HG02798 (cell line): ENCODE data around the gene EPHA4.

Source experiments
- ATAC-seq: cut with Tn5 transposase; IDR thresholded peaks from one replicate; pipeline ENCODE4 v1.9.1; 2021; ENCODE audit warnings: mild to moderate bottlenecking; ENCODE audit not compliant: unreplicated experiment, poor library complexity

Gene EPHA4

DNA sequence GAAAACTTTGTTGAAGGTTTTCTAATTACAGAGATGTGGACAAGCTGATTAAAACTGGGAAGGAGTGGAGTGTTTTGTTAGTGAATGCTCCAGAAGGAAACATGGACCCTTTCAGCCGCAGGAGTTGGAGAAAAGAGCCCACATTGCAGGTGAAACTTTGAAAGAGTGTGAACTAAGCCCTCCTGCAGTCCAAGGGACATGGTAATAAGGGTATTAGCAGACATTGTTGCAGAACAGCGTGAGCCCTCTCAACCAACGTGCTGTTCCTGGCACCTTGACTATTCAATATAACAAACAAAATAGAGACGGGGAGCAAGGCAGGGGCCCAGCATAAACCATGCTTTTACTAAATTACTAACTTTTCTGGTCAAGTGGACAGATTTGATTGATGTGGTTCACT, 122.7 kb downstream of the EPHA4 start:
- ATAC-seq: no peak

DNA sequence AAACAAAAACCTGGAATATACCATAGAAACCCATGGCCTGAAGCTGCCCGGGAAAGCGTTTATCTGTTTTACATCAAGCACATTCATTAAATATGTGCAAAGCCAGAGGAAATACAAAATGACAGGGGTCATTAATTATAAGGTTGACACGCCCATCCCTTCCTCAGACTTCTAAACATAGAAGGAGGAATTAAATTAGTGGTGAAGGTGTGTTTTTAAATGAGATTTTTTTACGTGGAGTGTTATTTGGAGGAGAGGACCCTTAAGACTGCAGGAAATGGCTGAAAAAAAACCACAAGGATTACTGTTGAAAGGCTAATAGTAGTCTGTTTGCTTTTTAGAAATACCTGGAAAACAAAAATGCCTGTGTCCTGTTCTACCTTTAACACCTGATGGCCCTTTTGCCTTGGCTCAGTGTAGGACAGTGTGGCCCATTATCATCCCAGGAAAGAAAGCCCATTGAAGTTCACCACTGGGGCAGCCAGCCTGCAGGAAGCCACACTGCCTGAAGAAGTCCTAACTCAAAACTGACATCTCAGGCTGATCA, 123.2 kb downstream of the EPHA4 start:
- no peak for ATAC-seq

DNA sequence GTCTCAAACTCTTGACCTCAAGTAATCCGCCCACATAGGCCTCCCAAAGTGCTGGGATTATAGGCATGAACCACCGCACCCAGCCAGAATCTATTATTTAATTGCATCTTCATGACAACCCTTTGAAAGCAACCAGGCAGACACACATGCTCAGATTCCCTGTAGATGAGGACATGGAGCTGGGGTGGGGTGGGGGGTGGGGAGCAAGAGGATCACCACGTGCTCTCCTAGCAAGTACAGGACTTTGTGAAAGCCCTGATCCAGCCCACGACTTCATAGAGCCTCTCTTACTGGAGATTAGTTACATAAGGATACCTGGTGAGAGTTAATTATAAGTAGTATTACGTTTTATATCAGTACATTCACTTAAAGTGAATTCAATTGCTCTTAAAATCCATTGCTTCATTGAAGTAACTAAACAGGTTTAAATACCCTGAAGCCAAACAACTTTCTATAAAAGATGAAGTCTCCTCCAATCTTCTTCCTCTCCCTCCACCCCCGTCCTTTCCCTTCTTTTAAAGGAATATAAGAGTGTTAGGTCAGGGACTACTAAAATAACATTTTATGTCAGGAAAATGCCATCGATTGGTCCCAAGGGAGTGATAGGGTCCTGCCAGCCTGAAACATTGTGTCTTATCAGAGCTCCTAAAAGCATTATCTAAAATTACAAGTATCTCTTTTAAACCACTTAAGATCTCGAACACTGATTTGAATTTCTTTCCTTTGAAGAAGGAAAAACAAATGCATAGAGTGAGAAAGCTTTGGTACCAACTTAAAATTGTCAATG, 123.9 kb downstream of the EPHA4 start:
- no peak for ATAC-seq

DNA sequence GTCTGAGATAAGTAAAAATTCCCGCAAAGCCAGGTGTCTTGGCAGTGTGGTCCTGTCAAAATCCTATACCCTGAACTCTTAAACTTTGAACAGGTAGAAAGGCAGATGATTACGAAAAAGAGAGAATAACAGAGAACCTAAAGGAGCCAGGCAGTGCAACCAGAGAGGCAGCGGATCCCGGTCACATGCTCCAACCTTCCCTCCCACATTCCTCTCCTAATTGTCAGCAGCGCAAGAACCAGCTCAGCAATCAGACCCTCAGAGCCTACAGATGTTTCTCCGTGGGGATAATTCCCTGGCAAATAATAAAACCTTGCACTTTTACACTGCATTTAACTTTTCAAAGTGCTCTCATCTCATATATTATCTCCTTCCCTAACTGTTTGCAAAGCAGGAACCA, 124.8 kb downstream of the EPHA4 start:
- ATAC-seq: no peak

DNA sequence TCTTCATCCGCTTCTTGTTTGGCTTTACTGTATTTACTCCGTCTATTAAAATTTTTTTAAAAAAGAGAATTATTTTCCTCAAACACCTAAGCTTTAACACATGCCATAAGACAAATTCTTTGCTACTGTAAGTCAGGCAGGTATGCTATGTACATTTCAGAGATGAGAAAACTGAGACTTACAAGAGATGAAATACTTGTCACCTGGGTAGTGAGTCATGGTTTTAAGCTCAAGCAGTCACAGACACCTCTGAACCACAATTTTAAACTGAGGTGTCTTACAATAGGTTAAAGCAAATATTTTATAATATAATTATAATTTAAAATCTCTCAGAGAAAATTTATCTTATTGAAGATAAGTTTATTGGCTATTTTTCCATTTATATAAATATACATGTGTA, 126.0 kb downstream of the EPHA4 start:
- no peak for ATAC-seq

DNA sequence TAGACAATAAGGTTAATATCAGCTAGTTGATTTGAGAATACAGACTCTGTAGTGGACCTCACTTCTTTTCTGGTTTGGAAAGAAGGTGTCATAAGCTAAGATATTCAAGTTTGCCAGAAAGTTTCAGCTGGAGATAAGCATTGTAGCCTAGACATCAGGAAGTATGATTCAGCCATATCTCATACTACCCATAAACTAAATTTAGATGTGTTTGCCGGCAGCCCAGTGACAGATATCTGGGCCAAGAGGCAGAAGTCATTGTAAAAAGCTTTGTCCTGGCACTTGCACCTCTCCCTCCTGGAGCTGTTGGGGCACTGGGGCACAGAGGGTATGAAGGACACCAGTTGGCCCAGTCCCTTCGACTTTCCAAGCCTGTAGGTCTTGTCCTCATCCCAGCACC, 128.0 kb downstream of the EPHA4 start:
- no peak for ATAC-seq

DNA sequence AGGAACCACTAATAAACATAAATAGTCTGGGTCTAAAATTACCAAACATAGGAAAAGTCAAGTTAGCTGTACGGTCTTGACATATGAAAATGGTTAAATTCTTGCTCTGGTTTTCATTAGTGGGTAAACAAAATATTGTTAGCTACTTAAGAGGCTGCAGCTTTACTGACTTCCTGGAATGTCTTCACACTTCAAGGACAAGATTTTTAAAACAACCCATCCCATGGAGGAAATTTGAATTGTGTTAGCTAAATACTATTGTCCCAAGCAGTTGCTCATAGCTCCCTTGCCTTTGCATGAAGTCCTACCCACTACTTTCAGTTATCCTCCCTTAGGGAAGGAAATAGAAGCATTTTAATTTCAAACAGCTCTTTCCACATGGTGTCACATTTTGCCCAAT, 128.5 kb downstream of the EPHA4 start:
- no peak for ATAC-seq

DNA sequence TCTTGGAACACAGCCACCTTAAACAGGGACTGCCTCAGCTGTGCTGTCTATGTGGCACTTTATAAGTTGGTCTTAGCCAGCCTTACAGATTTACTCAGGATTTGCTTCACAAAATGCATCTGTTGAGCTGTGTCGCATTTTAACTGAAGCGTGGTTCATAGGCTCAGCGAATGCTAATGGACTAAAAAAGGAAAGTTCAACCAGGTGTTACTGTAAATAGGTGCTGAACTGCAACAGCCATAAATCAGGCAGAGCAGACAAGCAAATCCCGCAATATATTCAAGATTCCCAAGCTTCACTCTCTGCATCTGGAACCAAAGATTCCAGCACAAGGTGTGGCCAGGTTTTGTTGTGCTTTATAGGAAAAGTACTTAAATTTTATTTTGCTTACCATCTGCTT, 130.0 kb downstream of the EPHA4 start:
- ATAC-seq: no peak

DNA sequence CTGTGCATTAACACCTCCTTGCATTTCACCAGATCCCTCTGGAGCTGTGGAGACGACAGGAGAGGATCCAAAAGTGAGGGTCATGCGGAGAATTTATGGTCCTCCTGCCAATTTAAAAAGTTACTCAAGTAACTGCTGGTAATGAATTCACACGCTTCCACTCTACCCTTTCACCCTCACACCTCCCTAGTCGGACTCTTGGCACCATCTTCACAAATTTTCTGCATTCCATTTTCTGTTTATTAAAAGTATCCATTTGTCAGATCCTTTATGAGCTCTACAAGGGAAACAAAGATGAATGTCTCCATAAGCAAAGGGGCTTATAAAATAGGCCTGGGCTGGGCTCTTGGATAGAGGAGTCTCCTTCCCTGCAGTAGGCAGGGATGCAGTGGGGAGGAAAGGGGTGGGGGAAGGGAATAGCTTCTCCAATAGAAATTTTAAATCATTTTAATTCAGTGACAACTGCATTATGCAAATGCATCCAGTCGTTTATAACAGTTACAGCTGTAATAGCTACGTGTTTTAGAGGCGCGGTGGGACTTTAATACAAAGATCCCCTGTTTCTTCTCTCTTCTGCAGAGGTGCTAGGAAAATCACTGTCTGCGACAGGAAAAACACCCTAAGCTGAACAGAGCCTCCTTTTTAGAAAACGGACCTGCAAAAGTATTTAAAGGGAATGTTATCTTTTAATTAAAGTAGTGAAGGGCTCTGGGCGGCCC, 132.2 kb downstream of the EPHA4 start:
- no peak for ATAC-seq

DNA sequence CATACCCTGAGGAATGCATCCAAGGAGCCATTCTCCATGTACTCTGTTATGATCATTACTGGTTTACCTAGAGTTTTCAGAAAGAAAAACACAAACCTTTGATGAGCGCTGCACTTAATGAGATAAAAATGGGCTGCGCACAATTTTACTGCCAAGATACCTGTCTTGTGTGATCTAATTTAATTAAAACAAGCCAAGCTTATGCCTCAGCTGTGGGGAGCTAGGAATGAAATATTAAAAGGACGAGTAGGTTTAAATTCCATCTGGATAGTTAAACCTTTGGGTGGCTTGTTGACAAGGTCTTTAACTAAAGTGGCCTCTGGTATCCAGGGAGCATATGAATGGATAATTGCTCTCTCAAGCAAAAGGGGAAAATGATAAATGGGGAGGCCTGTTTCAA, 135.0 kb downstream of the EPHA4 start:
- no peak for ATAC-seq

DNA sequence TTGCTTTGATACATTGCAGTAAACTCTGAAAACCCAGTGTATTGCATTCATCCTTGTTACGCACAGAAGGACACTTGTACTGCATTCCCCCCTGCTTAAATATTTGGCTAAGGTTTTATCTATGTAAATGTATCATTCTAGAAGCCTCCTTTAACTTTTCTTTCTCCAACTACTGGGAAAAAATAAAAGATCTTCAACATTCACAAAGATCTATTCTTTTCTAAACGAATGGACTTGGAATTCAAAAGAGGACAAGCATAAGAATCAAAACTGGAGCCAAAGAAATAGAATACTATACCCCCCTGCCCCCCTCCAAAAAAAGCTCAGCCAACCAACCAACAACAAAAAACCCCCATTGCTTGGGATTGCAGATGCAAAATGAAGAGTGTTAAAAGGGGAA, 136.9 kb downstream of the EPHA4 start:
- no peak for ATAC-seq

DNA sequence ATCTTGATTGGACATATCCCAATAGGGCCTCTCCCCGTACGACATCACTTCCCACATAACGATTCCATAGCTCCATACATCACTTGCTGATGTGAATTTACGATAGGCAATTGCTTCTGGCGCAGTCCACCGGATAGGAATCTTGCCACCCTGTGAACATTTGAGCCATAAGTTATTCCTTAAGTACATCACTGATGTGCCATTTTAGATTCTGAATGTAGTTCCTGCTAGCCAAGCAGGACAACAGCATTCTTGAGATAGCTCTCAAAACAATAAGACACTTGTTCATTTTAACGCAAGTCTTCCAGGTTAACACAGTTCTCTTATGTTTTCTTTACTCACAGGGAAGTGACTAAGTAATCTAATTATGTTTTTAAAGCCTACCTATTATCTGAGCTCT, 138.0 kb downstream of the EPHA4 start:
- ATAC-seq: no peak

DNA sequence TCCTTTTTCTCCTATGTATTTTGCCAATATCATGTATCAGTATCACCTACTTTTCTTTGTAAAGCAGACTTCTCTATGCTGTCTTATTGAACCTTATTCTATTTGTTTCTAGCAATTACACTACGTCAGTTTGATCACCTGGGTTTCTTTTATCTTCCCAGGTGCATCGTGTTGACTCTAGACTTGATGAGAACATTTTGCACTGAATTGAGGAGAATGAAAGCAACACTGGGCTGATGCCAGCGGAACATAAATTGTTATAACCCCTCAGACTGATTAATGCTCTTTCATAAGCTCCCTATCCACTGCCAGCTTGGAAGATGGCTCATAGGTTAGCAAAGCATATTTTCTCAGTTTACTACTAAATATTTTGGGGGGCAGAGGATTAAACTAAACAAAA, 140.6 kb downstream of the EPHA4 start:
- no peak for ATAC-seq

DNA sequence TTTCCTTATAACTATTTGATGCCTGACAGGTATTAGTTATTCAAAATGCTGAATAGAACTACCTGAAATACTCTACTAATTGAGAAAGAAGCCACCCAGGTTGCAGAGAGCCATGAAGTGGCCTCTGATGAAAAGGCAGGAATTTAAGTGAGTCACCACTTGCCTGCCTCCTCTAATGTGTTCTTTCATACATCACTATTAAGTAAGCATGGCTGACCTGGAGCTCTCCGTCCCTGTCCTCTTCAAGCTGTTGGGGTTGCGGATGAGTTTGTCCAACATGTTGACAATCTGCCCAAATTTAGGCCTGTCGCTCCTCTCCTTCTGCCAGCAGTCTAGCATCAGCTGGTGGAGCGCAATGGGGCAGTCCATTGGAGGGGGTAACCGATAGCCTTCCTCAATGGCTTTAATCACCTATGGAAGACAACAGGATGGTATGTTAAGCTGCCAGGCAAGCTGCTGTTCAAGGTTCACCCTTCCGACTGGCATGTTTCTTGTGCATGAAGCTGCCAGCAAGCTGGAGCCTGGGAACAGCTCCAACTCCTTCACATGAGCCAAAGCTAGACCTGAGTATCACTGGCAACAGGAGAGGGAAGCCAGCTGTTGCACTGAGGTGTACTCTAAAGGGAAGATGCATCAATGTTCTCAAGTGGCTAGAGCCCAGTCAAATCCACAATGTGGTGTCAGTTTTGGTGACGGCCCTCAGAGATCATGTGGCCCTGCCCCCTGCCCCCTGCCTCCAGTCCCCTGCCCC, 142.2 kb downstream of the EPHA4 start:
- ATAC-seq: no peak

DNA sequence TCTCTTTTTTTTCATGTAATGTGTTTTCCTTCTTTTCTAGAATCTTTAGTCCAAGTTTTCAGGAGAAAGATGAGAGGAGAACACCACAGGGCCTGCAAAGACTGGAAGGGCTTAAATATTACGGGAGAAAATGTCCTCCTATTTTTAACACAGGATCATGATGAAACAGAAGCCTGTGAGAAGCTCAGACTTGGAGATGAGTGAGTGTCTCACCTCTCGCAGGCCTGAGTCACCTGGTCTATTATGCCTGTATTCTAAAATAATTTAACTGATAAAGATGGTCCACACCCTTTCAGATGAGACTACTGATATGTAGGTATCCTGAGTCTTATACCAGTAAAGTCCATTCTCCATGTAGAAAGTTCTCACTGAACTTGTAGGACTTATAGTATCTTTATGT, 143.2 kb downstream of the EPHA4 start:
- ATAC-seq: no peak

DNA sequence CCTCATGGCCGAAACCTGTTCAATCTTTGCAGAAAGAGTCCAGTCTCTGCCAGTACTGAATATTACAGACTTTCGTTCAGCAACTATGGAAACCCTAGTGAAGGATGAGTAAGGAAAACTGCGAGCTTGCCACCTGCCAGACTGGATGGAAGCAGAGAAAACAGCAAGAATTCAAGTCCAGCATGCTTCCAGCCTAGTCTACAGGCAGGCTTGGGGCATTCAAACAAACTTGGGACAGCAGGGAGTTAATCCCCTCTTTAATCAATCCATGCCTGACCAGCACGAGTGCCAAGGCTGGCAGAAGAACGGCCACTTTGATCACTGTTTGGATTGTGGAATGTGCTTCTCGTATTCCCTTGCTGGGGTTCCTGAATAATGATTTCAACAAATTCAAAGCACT, 145.2 kb downstream of the EPHA4 start:
- no peak for ATAC-seq

DNA sequence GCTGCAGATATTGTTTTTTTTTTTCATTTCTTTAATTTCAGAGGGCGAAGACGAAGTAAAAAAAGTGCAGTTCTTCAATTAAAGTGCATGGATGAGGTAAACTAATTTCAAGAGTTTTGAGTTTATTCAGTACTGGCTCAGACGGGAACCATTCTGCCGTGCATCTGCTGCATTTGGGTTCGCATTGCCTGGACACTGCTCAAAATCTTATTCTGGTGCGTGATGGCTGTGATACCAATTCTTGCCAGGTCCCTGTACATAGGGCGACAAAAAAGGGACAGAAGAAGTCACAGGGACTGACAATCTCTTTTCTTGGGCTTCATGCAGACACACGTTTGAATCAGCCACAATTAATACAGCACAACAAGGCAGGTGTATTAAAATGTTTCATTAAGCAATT, 146.2 kb downstream of the EPHA4 start:
- no peak for ATAC-seq

DNA sequence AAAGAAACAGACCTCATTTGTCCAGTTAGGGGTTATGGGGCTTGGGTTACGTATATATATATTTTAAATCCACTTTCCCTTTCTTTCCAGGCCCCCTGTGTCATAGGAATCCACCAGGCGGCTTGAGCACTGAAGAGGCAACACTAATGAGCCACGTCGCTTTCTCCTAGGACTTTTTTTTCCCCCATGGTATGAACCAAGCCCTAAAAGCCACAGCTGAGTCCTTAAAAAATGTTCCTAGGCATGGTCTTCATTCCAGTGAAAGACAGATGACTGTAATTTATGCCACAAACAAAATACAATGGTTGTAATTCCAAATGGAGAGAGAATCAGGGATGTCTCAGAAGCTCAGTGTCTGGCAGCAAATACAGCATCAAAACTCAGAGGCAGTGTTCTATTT, 146.8 kb downstream of the EPHA4 start:
- ATAC-seq: no peak

DNA sequence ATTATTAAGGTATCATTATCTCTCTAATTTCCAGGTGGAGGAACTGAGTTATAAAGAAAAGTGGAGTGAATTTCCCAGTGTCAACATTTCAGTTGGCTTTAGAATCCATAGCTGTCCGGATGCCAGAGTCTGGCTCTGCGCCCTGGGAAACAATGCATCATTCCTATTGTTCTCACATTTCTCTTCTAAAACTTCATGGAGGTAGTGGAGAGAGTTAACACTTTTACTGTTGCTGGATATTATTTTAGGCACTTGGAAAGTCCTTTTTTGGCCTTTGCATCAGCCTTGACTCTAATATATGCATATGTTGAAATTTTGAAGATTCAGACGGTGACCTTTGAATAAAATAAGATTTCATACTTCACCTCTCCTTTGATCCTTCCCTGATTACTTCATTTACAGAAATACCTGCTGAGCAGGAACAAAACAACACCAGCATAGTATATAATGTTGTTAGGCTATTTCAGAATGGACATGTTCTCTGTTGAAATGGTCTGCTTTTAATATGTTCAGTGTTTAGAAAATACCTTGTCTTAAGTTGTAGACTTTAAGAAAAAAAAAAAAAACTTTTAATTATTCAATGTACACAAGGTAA, 148.8 kb downstream of the EPHA4 start:
- ATAC-seq: no peak

DNA sequence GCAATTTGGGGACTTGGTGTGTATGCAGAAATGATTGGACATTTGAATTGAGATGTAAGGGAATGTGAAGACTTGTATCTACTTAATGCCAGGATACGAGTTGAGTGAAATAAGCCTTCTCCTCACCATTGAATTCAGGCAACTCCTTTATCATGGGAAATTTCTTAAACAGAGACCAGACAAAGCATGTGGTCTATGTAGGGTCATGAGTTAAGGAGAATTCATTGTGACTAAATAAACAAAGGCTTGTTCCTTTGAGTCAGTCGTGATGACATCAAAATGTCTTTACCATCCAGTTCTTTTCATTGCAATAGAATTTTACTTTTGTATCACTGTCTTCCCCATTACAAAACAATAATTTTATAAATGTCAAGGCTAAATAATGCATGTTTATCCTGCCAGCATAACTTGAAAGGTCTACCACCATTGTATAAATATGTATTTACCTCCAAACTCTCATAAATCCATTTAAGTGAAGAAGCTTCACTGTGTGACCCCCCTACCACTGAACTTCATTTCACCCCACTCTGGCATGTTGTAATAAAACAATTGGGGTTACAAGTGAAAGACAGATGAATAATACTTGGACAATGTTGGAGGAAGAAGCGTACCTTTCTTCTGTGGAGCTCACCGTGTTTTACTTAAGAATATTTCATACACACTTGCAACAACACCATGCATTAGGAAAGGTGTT, 149.4 kb downstream of the EPHA4 start:
- ATAC-seq: no peak
